ENCODE data around the gene ITPR2.

Gene ITPR2

GRCh38 chr12:26399381-26399780, 433.6 kb downstream of the ITPR2 start:
- DNase-seq (ENCODE audit: low read depth), result no peak

- DNase-seq (ENCODE audit: low read depth), result no peak
Measured at GRCh38 chr12:26396402-26396801, 436.6 kb downstream of the ITPR2 start.

DNA sequence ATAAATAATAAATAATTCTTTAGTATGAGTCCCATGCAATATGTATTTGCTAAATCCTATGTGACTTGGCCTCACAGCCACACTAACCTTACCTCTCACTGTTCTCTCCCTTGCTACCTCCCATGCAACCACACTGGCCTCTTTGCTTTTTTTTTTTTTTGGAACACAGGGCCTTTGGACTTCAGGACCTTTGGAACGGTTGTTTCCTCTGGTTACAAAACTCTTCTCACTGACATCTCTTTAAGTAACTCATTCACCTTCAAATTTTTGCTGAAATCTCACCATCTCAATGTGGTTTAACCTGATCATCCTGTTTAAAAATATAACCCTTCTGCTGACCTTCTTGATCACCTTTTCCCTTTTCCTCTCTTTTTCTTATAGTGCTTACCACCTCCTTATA, 443.7 kb downstream of the ITPR2 start:
- DNase-seq (ENCODE audit: low read depth), result no peak

- DNase-seq (ENCODE audit: low read depth), result no peak
Measured at GRCh38 chr12:26384536-26384935, 448.5 kb downstream of the ITPR2 start.

GRCh38 chr12:26383041-26383440, 450.0 kb downstream of the ITPR2 start:
- DNase-seq (ENCODE audit: low read depth), result no peak

DNA sequence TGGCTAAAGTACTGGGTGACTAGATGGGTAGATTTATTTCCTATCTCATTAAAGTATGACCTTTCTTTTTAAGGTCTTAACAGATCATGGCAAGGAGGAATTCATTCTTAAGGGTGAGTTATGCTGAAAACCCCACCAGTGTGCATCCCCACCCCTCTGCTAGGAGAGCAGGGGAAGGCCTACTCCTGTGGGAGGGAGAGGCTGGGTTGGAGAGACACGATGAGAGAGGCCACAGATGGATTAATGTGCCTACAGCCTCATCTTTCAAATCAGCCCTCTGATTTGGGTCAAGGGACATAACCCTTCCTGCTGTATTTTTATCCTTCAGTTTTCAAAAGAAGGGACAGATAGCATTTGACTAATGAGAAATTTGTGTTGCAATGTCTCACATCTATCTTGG, 452.1 kb downstream of the ITPR2 start:
- no peak for DNase-seq (ENCODE audit: low read depth)

DNA sequence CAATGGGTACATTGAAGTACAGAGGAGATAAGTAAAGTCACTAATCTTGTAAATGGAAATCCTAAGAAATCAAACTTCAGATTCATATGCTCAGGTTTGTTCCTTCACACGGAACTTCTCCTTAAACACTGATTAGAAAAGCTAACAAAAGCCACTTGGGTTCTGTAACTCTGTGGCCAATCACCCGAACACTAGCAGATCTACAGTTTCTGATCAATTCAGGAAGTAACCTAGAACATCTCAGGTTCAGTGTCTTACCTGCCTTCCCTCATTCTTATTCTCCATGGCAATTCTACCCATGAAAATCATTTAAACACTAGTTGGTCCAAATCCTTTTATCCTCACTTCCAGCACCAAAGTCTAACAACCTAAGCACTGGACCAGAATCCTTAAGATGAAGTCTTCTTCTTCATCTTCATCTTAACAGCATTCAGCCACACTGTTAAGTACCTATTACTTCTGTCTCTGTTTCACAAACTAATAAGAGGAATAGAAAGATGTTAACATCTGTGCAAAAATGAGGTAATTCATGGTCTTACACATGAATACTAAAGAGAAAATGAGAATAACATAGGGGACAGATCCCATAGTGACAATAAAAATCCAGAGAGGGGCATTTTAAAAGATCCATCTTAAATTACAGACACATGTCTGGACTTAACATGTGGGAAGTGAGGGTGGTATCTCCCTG, 453.1 kb downstream of the ITPR2 start:
- no peak for DNase-seq (ENCODE audit: low read depth)

DNA sequence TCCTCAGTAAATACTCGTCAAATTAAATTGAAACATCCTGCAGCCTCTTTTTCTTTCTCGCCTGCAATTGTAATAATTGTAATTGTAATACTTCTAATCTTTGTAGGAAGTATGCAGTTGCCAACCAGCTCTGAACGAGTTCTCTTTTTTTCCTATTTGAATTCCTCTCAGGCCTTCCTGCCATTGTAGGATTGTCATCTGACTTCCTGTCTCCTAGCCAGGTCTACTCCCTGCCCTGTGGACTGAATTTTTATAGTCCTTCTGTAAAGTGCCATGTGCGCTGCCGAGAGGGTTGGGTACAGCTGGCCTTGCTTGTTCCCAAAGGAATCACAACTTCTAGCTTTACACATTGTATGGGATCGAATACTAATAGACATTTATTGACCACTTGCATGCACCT, 454.3 kb downstream of the ITPR2 start:
- no peak for DNase-seq (ENCODE audit: low read depth)

DNA sequence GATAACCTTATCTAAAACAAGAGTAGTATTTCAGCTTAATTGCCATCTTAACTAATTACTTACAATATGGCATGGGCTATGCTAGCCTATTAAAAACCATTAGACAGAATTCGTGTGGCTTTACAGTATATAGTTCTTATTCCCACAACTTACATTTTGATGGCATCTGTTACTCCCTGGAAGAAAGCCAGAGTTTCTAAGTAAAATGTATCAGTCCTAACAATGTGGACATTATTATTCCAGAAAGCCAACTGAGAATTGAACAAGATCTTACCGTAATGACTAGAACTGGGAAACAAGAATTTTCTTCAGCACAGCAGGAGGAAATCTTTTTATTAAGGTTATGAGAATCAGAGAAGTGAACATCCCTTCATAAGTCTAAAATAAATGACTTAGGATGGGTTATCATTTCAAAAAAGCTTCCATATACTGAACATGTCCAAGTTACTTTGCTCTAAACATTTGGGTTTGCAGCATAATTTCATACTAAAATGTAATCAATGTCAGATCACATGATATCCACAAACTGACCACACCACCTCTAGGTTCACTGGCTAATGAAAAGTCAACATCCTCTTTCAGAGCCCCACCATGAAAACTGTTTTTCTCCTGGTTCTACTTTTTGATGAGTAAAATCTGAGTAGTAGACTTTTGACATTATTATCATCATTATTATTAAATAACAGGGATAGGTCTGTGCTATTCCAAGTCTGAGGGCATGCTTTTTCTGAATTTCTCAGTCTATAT, 457.9 kb downstream of the ITPR2 start:
- no peak for DNase-seq (ENCODE audit: low read depth)

- no peak for DNase-seq (ENCODE audit: low read depth)
Measured at GRCh38 chr12:26373606-26374495, 459.1 kb downstream of the ITPR2 start.

DNA sequence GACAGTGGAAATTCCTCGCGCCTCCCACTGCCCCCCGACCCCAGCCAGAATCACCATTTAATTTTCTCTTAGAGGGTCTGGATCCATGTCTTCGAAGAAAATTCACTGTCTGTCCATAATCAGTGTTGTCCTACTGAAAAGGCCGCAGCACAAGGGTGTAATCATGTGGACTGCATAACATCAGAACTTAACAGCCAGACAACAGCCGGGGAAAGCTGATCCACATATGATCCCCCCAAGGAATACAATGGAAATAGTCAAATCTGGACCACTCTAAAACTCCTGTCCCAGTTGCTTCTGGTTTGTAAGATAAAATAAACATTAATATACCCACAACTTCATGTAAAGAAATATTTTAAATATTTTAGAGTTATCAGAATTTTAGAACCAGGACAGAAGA, 460.1 kb downstream of the ITPR2 start:
- DNase-seq (ENCODE audit: low read depth), result no peak

GRCh38 chr12:26370098-26370497, 462.9 kb downstream of the ITPR2 start:
- DNase-seq (ENCODE audit: low read depth), result no peak

GRCh38 chr12:26369588-26369987, 463.4 kb downstream of the ITPR2 start:
- no peak for DNase-seq (ENCODE audit: low read depth)

GRCh38 chr12:26367991-26368730, 464.8 kb downstream of the ITPR2 start:
- DNase-seq (ENCODE audit: low read depth), result no peak

- DNase-seq (ENCODE audit: low read depth), result no peak
Measured at GRCh38 chr12:26361964-26362363, 471.0 kb downstream of the ITPR2 start.

- DNase-seq (ENCODE audit: low read depth), result no peak
Measured at GRCh38 chr12:26360062-26360461, 472.9 kb downstream of the ITPR2 start.

DNA sequence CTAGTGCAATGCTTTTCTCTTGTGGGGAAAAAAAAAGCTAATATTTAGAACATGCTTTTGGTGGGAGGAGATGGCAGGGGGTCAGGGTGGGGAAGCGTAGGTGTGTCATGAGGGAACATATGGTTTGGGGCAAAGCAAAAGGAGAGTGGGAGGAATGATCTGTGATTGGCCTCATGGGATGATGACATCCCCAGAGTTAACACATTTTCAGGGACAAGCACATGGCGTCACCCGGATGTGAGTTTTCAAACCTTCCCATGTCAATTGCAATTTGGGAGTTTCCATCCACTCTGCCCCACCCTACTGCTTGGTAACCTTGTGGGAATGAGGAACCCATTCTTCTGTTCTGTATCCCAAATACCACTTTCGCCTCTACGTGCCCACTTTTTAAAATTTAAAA, 473.4 kb downstream of the ITPR2 start:
- DNase-seq (ENCODE audit: low read depth), result no peak

DNA sequence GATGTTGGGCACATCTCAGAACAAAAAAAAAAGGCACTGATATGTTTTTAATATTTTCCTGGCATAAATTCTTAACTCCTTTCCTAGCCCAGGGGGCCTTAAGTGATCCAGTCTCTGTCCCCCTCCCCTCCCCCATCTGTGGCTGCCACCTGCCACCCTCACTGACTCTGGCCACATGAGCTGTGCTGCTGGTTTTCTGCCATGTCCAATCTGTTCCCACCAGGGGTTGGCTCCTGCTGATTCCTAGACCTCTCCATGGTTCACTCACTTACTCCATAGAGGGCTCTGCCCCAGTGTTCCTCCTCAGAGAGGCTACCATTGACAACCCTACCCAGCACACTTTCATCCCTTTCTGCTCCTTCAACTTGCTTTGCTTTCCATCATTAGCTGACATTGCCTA, 474.3 kb downstream of the ITPR2 start:
- DNase-seq (ENCODE audit: low read depth), result no peak

GRCh38 chr12:26347300-26347699, 485.7 kb downstream of the ITPR2 start:
- no peak for DNase-seq (ENCODE audit: low read depth)

DNA sequence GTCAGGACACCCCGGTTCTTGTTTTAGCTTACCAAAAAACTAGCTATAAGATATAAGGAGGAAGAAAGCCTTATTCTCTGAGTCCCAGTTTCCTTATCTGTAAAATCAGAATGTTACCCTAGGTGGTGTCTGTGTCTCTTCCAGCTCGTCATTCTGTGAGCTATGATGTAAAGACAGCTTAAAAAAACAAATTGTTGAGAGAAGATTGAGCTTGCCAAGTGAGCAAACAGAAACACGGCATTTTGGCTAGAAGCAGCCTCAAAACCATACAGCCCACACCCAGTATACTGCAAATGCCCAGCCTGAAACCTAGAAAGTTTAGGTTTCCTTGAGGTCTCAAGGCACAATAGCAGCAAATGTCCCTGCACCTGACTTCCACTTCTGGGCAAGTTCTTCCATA, 486.3 kb downstream of the ITPR2 start:
- no peak for DNase-seq (ENCODE audit: low read depth)

DNA sequence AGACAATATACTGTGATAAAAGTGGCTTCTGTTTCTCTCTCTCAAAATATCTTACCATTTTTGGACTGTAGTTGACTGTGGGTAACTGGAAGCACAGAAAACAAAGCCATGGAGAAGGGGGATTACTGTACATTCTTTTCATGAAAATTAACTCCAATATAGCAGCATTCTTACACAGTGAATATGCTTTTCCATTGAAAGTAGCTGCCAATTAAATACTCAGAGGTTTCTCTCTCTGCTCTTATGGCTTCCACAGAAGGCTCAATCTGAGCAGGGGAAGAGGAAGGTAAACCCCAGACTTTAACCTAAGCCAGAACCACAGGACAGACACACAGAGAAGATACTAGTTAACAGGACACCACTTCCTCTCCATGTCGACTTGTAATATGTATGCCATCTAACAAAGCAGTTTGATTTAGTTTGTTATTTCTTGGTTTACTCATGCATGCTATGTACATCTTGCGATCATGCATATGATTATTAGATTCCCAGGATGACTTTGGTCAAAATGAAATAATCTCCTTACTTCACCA, 487.5 kb downstream of the ITPR2 start:
- no peak for DNase-seq (ENCODE audit: low read depth)

GRCh38 chr12:26341491-26341890, 491.5 kb downstream of the ITPR2 start:
- DNase-seq (ENCODE audit: low read depth), result no peak

All from CMK (cell line).